Fibroblast of the conjunctiva (primary cell): ENCODE results near the gene ZNF319.

Experiments used
- DNase-seq: peaks from one replicate; pipeline ENCODE4 v3.0.0-alpha.2; 2010; ENCODE audit warnings: low read depth

ZNF319 gene

DNA sequence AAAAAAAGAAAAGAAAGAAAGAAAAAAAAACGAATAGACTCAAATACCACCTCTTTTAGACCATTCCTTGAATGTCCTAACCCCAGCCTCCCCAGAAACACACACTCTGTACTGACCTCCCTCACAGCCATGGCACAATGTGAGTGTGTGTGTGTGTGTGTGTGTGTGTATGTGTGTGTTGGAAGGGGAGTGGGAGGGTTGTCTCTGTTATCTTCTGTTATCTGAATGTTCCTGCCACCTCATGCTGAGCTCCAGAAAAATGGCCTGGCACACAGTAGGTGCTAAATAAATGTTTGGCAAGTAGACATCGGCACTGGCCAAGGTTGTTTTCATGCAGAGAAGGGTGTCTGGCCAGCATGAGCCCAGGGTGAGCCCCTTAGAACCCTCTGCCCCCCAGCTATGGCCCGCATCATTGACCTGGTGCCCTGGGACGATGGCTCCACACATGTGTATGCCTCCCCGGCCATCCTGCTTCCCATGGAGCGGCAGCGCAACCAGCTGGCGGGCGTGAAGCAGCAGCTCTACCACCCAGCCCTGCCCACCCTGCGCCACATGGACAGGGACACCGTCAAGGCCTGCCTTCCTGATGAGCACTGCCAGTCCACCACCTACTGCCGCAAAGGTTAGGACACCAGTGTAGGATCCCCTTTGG, 22.9 kb downstream of the ZNF319 start:
- DNase-seq = no peak

DNA sequence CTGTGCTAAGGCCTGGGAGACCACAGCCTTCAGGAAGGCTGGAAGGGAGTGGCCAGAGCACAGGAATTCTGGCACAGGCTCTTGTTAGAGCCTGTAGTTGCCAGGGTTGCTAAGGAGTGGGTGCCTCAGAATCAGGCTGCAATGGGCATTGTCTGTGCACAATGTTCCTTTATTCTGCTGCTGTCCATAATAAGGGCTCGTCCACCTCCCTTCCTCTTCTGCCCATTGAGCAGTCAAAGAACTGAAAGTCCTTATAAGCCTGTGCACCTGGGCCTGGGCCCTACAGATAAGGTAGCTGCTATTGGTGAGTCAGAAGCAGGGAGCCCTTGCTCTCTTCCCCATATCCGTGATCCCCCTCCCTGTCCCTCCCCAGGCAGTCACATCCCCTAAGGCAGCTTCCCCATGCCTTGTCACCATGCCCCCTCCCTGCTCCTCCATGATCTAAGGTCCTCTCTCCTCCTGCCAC, 24.1 kb downstream of the ZNF319 start:
- DNase-seq = no peak

DNA sequence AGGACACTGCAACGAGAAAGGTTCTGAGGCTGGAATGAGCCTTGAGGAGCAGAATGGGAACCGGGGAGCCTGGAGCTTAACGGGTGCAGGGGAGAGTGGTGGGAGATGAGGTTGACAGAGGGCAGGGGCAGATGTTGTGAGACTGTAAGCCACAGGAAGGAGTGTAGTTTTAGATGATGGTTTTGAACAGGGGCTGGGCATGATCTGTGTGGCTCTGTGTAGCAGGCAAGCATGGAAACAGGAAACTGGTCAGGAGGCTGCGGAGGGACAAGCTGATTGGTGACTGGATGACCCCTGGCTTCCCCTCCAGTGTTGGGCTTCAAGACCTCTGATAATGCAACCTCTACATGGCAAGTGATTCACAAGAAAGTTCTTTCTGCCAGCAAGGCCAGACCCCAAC, 28.2 kb downstream of the ZNF319 start:
- DNase-seq = no peak

DNA sequence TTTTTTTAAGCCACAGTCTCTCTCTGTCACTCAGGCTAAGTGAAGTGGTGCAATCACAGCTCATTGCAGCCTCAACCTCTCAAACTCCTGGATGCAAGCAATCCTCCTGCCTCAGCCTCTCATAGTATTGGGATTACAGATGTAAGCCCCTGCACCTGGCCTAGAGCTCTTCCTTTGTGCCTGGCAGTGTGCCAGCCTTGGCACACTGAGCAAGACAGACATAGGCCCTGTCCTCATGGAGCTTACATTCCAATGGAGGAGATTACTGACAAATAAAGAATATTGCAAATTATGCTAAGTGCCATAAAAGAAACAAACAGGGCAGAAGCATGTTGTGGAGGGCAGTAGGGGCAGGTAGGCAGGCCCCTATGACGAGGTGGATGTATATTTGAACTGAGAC, 28.6 kb downstream of the ZNF319 start:
- no peak for DNase-seq

DNA sequence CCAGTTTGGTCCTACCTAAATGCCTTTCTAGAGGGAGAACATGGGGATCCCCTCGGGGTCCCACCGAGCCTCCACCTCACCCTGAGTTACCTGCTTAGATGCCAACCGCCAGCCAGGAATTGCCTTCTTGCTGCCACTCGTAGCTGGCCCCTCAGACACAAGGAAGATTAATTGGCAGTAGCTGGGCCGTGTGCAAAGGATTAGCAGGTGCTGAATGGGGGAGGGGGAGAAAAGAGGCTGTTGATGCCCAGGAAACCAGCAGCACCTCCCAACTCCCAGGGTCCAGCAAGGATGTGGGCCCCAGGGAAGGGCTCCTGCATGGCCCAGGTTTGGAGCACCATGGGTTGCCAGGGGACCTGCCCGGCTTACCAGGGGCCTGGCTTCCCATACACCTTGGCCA, 29.5 kb downstream of the ZNF319 start, which contains the start of gene CNGB1:
Gene CNGB1, minus strand, starts transcription at position 159 of the 400 bp plus-strand sequence. CDS start 3,842 bp downstream, outside the sequence.
- no peak for DNase-seq

DNA sequence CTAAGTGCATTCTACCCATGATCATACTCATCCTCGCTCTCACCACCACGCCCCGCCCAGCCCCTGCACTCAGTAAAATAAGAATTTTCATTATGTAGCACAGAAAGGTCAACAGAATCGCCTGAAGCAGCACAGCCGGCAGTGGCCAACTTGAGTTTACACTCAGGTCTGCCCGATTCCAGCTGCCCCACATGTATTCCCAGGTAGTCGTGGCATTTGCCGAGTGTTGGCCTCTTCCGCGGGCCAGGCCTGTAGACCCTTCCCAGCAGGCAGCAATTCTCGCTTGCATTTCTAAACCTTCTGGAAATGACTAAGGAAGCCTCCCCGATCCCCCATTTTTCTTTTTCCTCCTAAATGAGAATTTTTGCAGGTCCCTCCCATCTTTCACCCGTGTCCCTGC, 30.2 kb downstream of the ZNF319 start:
- no peak for DNase-seq

DNA sequence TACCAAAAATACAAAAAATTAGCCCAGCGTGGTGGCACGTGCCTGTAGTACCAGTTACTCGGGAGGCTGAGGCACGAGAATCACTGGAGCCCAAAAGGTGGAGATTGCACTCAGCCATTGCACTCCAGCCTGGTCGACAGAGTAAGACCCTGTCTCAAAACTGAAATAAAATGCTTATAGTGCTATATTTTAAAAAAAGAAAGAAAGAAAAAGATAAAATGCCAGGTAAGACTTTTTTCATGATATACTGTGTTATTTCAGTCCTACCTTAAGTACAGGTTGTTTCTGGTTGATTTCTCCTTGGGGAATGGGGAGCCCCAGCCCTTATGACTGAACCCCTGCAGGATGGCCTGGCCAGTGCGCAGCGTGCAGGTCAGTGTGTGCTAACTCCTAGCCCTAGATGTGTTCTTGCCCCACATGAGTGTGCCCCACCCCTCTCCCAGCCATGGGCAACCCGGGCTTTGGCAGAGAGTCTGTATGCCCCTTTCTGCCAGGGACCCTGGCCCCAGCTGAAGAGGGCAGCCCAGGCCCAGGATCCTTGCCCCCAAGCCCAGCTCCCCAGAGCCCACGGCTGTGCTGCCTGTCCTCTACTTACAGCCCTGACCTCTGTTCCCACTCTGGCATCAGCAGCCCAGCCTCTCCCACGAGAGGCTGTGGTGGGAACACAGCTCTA, 30.9 kb downstream of the ZNF319 start:
- DNase-seq = no peak

DNA sequence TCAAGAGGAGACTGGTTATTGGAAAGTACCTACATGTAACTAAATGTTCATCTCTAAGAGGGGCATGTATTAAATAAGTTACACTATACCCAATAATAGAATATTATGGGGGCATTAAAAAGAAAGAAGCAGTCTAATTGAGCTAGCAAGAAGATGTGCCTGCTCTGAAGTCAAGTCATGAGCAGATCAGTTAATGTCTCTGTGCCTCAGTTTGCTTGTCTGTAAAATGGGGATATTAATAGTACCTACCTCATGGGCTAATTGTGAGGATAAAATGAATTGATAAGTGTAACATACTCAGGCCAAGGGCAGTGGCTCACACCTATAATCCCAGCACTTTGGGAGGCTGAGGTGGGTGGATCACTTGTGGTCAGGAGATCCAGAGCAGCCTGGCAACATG, 32.6 kb downstream of the ZNF319 start:
- no peak for DNase-seq

DNA sequence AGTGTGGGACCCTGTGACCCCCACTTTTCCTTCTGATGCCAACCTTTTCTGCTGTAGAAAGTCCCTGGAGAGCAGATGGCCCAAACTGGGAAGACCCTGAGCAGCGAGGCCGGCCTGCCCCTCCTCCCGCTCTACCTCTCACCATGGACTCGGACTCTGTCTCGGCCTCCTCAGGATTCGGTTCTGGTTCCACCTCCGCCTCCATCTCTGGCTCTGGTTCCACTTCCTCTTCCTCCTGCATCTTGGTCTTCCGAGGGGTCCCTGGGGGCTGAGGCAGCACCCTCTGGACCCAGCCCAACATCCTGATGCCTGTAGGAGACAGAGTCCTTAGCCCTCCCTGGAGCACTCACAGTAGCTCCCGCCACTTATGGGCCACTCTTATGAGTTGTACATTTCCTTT, 33.5 kb downstream of the ZNF319 start:
- DNase-seq = no peak

DNA sequence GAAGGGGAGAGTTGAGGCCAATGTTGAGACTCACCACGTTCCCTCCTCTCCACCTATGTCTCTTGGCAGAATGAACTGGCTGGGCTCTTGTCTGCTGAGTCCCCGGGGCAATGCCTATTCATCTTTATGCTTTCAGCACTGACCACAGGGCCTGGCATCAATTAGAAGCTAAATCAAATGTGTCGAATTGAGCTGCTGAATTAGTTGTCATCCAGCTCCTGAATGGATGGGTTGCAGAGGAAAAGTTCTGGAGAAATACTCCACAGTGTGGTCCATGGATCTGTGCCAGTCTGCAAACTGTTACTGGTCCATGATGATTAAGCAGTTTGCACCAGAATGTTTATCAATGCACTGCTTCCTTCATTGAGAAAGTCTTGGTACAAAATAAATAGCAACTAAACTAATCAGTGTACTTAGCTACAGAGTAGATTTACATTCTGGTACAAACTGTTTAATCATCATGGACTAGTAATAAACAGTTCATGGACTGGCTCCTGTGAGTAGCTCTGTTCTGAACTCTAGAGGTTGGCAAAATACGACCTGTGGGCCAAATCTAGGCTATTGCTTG, 34.2 kb downstream of the ZNF319 start:
- no peak for DNase-seq

DNA sequence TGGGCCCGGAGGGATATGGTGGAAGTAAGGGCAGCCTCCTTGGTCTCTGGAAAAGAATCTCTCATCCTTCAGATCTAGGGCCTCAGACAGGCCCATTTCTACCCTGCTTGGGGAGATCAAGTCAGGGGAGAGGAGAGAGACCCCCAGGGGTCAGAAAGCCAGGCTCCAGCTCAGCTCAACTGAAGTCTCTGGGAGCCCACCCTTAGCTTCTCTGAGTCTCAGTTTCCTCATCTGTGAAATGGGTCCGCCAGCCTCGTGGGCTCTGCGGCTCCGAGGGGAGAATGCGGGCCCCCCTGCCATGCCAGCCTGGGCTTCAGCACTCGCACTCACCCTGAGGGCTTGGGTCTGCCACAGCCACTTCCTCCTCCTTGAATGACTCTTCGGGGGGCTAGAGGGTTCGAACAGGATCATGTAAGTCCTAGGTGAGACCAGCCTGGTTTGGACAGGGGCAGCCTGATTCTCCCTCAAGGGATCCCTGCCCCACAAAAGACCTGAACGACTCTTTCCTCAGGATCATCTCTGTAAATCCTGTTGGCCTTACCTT, 36.2 kb downstream of the ZNF319 start:
- DNase-seq = no peak

DNA sequence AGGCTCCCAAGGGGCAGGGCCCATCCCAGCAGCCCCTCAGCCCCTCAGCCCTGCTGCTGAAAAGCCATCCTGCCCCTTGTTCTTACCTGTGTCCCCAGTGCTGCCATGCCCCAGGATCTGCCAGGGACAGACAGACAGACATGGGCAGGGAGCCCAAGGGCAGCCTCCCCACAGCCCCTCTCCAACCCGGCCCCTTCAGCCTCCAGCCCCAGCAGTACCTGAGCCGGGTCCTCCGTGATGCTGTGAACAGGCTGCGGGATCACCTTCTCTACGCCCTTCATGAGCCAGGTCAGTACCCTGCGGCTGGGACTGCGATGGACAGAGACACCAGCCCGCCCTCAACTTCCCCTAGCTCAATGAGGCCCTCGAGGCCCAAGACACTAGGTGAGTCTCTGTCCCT, 37.7 kb downstream of the ZNF319 start:
- no peak for DNase-seq

DNA sequence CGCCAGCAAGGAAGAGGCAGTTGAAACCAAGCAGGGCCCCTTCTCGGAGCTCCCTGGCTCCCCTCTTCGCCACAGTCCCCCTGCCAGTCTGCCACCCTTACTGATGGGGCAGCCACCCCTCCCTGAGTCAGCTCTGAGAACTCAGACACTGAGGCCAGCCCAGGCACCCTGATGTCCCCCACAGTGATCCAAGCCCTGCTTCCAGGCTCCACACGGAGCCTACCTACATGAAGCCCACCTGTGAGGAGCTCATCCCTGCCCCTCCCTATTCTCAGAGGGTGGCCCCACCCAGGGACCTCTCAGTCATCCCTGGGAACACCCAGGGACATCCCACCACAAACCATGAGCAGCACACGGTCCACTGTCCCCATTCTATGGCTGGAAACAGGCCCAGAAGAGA, 38.4 kb downstream of the ZNF319 start:
- no peak for DNase-seq

DNA sequence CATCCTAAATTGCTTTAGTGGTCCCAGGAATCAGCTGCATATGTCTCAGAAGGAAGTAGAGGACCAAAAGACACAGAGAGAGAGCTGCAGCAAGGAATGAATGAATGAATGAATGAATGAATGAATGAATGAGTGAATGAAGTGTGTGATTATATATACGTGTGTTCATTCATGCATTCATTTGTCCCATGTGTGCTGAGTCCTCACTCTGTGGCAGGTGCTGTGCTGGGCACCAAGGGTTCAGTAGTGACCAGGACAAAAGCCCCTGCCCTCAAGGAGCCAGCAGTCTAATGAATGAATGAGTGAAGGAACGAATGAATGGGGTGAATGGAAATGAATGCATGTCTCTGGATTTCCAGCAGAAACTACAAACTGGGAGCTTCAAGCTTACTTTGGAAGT, 38.9 kb downstream of the ZNF319 start:
- no peak for DNase-seq

DNA sequence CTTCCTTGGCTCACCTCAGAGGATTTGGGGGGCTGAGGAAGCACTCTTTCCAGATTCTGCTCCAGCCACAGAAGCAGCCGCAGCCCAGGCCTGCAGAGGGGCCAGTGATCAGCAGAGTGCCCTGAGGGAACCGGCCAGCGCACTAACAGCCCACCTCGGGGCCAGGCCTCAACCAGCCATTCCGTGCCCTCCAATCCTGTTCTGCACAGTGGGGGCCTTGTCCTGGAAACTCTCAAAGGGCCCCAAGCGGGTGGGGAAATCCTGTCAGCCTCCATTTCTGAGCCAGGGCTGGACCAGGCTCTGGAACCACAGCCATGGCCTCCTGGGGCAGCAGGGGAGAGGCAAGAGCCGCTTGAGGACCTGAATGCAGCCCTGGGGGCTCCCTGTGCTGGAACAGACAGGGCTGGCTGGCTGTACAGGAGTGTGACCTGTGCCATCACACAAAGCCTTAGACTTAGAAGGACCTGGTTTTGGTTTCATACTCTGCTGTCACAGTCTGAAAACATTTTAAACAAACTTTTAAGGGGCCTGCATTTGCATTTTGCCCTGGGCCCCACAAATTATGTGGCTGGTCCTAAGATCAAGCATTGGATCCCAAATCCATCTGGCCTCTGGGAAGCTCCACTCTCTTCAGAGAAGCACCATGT, 39.5 kb downstream of the ZNF319 start:
- DNase-seq = no peak

DNA sequence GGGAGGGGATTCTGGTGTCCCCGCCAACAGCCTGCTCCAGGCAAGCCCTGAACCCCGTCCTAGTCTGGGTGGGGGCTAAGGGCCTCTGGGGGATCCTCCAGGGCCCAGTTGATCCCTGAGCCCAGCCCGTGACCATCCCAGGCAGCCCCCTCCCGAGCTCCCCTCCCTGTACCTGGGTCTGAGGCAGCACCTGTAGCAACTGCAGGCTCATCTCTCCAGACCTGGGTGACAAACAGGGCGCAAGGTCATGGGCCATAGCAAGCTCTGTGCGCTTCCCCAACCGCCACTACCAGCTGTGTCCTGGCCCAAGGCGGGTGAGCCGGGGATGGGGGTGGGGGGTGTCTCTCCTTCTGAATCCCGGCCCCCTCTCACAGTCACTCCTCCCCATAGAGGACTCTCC, 40.2 kb downstream of the ZNF319 start:
- no peak for DNase-seq

DNA sequence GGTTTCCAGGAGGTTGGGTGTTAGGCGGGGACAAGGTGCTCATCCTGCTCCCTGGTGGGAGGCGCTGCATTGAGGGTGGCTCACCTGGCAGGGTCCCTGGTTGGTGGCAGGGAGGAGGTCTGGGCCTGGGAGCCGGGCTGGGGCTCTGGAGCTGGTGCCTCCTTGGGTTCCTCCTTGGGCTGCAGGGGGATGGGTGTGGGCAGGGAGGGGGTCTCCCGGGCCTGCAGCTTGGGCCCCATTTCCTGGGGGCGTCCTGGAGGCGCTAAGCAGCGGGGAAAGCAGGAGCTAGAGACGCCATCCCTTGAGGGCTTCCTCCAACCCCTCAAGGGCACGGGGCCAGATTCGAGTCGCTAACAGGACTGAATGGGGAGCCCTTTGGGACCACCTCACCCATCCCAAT, 40.7 kb downstream of the ZNF319 start:
- DNase-seq = no peak

DNA sequence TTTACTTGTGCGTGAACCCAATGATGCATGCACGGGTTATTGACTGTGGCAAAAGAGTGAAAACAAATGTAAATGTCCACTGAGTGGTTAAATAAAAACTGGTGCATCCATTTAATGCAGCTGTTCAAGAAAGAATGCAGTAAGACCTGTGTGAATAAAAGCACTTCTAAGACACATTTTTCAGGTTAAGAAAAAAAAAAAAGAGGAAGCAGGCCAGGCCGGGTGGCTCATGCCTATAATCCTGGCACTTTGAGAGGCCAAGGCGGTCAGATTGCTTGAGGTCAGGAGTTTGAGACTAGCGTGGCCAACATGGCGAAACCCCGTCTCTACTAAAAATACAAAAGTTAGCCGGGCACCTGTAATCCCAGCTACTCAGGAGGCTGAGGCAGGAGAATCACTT, 41.4 kb downstream of the ZNF319 start:
- DNase-seq = no peak

DNA sequence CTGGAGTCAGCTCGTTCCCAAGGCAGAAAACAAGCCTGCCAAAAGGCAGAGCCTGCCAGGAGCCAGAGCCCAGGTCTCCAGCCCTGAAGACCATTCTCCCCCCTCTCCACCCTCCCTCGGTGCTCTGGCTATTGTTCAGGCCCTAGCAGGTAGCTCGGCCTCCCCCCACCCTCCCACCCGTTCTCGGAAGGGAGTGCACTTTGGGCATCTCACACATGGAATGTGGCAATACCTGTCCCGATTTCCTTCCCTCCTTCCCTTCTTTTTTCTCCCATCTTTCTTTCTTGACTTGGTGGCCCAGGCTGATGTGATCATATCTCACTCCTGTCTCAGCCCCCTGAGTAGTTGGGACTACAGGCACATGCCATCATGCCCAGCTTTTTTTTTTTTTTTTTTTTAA, 41.9 kb downstream of the ZNF319 start:
- no peak for DNase-seq

DNA sequence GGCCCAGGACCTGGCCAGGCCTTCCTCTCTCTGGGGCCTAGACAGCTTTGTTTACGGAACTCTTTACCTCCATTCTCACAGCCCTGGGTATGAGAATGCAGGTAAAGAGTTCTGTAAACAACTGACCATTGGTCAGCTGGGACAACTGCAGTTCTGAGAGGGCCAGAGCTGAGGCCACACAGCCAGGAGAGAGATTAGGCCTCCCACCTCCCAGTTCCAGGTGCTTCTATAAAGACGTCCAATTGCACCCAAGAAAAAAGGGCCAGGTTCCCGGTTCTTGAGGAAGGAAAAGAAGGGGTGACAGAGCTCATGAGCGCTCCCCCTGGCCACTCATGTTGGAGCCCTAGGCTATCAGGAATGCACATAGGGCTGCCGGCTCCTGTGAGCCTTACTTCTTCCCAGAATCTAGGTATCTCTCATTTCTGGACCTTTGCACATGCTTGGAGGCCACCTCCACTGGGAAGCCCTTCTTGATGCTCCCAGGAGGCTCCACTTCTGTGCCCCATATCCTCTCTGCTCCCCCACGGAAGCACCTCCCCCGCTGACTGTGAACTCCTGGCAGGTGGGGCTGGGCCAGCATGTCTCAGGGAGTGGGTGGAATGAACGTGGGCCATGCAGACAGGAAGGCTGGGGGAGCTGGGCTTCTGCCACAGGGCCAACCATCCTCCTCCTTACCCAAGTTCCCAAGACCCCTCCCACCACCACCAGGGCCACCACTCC, 42.6 kb downstream of the ZNF319 start:
- DNase-seq = no peak

DNA sequence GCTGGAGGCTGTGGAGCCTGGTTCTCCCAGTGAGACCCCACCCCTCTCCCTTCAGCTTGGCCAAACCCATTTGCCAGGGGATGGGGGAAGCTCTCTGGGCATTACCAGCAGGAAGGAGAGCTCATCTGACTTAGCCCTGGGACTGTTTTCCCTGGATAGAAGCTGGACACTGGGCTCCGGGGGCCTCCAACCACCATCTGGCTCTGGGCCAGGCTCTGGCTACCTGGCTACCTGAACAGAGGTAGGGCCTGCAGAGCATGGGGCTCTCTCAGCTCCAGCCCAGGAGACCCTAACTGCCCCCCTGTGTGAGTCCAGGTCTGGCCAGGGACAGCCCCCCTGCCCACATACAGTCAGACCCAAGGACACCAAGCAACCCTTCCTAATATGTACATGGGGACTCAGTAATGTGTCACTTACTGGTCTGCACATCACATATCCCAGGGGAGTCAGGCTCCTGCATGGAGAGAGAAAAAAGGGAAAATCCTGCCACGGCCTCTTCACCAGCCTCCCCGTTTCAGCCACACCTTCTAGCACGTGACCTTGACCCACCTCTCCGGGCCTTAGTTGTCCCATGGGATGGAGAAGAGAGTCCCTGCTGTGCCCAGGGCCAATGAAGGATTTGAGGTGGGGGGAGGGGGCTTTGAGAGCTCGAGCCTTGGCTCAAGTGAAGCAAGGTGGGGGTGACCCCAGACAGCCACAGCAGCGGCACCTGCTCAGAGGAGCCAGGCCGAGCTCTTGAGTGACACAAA, 43.4 kb downstream of the ZNF319 start:
- no peak for DNase-seq
